GM10847 (cell line): ENCODE measurements around the gene LIN28B.

ENCODE experiments used
- POLR2A ChIP-seq: IDR thresholded peaks from 2 replicates; pipeline ENCODE4 v1.6.1; 2011; ENCODE audit not compliant: insufficient read length; ENCODE audit errors: extremely low read depth

Gene LIN28B

GRCh38 chr6:105109955-105110895, 153.3 kb downstream of the LIN28B start:
- no peak for TF ChIP-seq POLR2A

GRCh38 chr6:105111105-105111504, 154.2 kb downstream of the LIN28B start:
- no peak for TF ChIP-seq POLR2A

- no peak for TF ChIP-seq POLR2A
Observed at GRCh38 chr6:105111871-105112270, 155.0 kb downstream of the LIN28B start.

GRCh38 chr6:105112577-105112976, 155.7 kb downstream of the LIN28B start:
- no peak for TF ChIP-seq POLR2A

- TF ChIP-seq POLR2A, result no peak
Observed at GRCh38 chr6:105113422-105113821, 156.5 kb downstream of the LIN28B start.

- no peak for TF ChIP-seq POLR2A
Observed at GRCh38 chr6:105116150-105116549, 159.2 kb downstream of the LIN28B start.

- no peak for TF ChIP-seq POLR2A
Observed at GRCh38 chr6:105120570-105120969, 163.7 kb downstream of the LIN28B start.

GRCh38 chr6:105121981-105122380, 165.1 kb downstream of the LIN28B start:
- no peak for TF ChIP-seq POLR2A

- no peak for TF ChIP-seq POLR2A
Observed at GRCh38 chr6:105122717-105123116, 165.8 kb downstream of the LIN28B start.
